Panc1 (cell line): ENCODE results near the gene BTBD19. TPM values are rescaled to one million over a fixed set of nuclear protein-coding genes. Genes with fewer than 3 reads are reported as not detected.

Source experiments
- ATAC-seq: fragments of 200-7000 bp; cut with Tn5 transposase; 2 replicates; pipeline ENCODE4 v1.9.1; 2020; ENCODE audit warnings: mild to moderate bottlenecking, moderate library complexity
- BruUV-seq: library from RNA; stranded (reverse); fragments of 400-500 nt; replicated peaks from 2 replicates; lab custom pipeline; 2021; lab: Mats Ljungman, UMichigan
- CTCF ChIA-PET: fragments of 300-600 bp; sonication (Branson Sonifier 250); formaldehyde crosslinking; loops from one replicate; lab custom pipeline; 2022; ENCODE audit warnings: antibody characterized with exemption; lab: Charles Lee
- POLR2A ChIA-PET: fragments of 300-600 bp; sonication (Branson Sonifier 250); formaldehyde crosslinking; loops from one replicate; lab custom pipeline; 2022; ENCODE audit warnings: antibody characterized with exemption; lab: Charles Lee
- DNase-seq: peaks from one replicate; pipeline ENCODE4 v3.0.0-alpha.2; 2010; ENCODE audit warnings: low read depth, low spot score
- H3K27ac ChIP-seq: 2 replicates; pipeline ENCODE4 v1.5.1; 2011; ENCODE audit warnings: mild to moderate bottlenecking, low read length, inconsistent platforms
- H3K27me3 ChIP-seq: fragments of 200-500 bp; sonication (Bioruptor generic); 2 replicates; pipeline ENCODE4 v1.6.0; 2014; ENCODE audit warnings: low read length, inconsistent platforms; ENCODE audit not compliant: control insufficient read depth, insufficient read depth
- H3K36me3 ChIP-seq: fragments of 200-500 bp; sonication (Bioruptor generic); 2 replicates; pipeline ENCODE4 v1.5.1; 2014; ENCODE audit warnings: inconsistent platforms, mild to moderate bottlenecking, low read length, moderate library complexity; ENCODE audit not compliant: control insufficient read depth, insufficient read depth
- H3K4me1 ChIP-seq: 2 replicates; pipeline ENCODE4 v1.5.1; 2011; ENCODE audit warnings: inconsistent platforms, mild to moderate bottlenecking, low read length, moderate library complexity; ENCODE audit not compliant: control insufficient read depth, insufficient read depth
- H3K4me3 ChIP-seq, 2 experiments: 2 replicates each; pipeline ENCODE4 v1.5.1; 2011 to 2012; ENCODE audit warnings: low read depth in 2 of 2, low read length in 2 of 2, mild to moderate bottlenecking in 2 of 2, inconsistent platforms in 1 of 2, moderate library complexity in 1 of 2
- H3K9me3 ChIP-seq: fragments of 200-500 bp; sonication (Bioruptor generic); 2 replicates; pipeline ENCODE4 v1.5.1; 2014; ENCODE audit warnings: low read depth, mild to moderate bottlenecking, inconsistent platforms, low read length, moderate library complexity; ENCODE audit not compliant: control insufficient read depth, insufficient read depth
- CTCF ChIP-seq: fragments of 450-650 bp; IDR thresholded peaks from 2 replicates; pipeline ENCODE4 v1.5.1; 2017; ENCODE audit warnings: mild to moderate bottlenecking
- POLR2AphosphoS5 ChIP-seq: IDR thresholded peaks from 2 replicates; pipeline ENCODE4 v1.6.1; 2012; ENCODE audit warnings: mild to moderate bottlenecking, low read depth, low read length, moderate library complexity
- REST ChIP-seq, 2 experiments: IDR thresholded peaks; 2 replicates each; pipeline ENCODE4 v1.6.1; 2011 to 2012; ENCODE audit warnings: low read depth in 2 of 2, control low read depth in 1 of 2, low read length in 1 of 2, mild to moderate bottlenecking in 1 of 2, moderate library complexity in 1 of 2; ENCODE audit not compliant: insufficient read depth in 1 of 2
- SIN3A ChIP-seq: IDR thresholded peaks from 2 replicates; pipeline ENCODE4 v1.6.1; 2012; ENCODE audit warnings: low read depth, mild to moderate bottlenecking, low read length, moderate library complexity, borderline replicate concordance; ENCODE audit not compliant: insufficient read depth
- TCF7L2 ChIP-seq: IDR thresholded peaks from 2 replicates; pipeline ENCODE4 v1.6.1; 2011; ENCODE audit warnings: mild to moderate bottlenecking, low read depth, low read length, inconsistent platforms
- in situ Hi-C: cut with HindIII; loops from 2 replicates; pipeline ENCODE4 v1.10.0; 2016; ENCODE audit warnings: low sequenced_read_pairs, low pct_unique_long_range_greater_than_20kb
- intact Hi-C: fragments of 100-400 bp; cut with micrococcal nuclease; formaldehyde crosslinking; loops from one replicate; pipeline ENCODE4 v1.10.0; 2022; ENCODE audit not compliant: unreplicated experiment
- total RNA-seq: library from RNA; stranded (reverse); gene quantifications from one replicate; pipeline ENCODE4 v1.2.1, GENCODE V29; 2021; ENCODE audit not compliant: unreplicated experiment

Gene BTBD19
- total RNA-seq, 1 experiment from 2014 or later: 2.6 TPM

GRCh38 chr1:44828003-44828651, 19.8 kb downstream of the BTBD19 start:
- H3K27ac ChIP-seq: no peak overlapping the region
- no peaks in the 10 kb centered on the region for H3K36me3 ChIP-seq
- H3K27me3 ChIP-seq: no peaks in the 10 kb centered on the region
- ChIA-PET CTCF (interaction anchor here (0.5 kb wide), 1 partner anchor 114 kb away, joined by 4 read pairs; no protein-coding TSS in a partner anchor), POLR2A (no interaction called here)
- TF ChIP-seq POLR2AphosphoS5 (no peak), TCF7L2 (no peak), CTCF (no peak), REST (IDR thresholded peaks at IDR 0.05; ENCODE audit: insufficient read depth in 1 of 2, low read depth in 2 of 2, low read length in 1 of 2) (no peak)
- no peak for ATAC-seq
- H3K4me1 ChIP-seq: no peaks in the 10 kb centered on the region
- no peak overlapping the region for H3K4me3 ChIP-seq
- no peaks in the 10 kb centered on the region for H3K9me3 ChIP-seq
- no peak for DNase-seq
- in situ Hi-C loops: no loop called here
- no TSS peak for BruUV-seq
- intact Hi-C loops: no loop called here

GRCh38 chr1:44828841-44829440, 20.6 kb downstream of the BTBD19 start:
- H3K9me3 ChIP-seq: no peaks in the 10 kb centered on the region
- intact Hi-C loops: no loop called here
- TF ChIP-seq SIN3A (no peak), CTCF (no peak), REST (IDR thresholded peaks at IDR 0.05; ENCODE audit: insufficient read depth in 1 of 2, low read depth in 2 of 2, low read length in 1 of 2) (no peak), TCF7L2 (no peak)
- ChIA-PET POLR2A (no interaction called here), CTCF (no interaction called here)
- no peak overlapping the region for H3K27ac ChIP-seq
- H3K36me3 ChIP-seq: no peaks in the 10 kb centered on the region
- no TSS peak for BruUV-seq
- no peaks in the 10 kb centered on the region for H3K4me1 ChIP-seq
- H3K4me3 ChIP-seq: no peak overlapping the region
- ATAC-seq (no peak), DNase-seq (no peak)
- no peaks in the 10 kb centered on the region for H3K27me3 ChIP-seq
- in situ Hi-C loops: no loop called here
